Effector CD4-positive, alpha-beta T cell (primary cell): ENCODE data around the gene NXPH2.

Source experiments
- DNase-seq: peaks from one replicate; pipeline ENCODE4 v3.0.0-alpha.2; 2020

Gene NXPH2

DNA sequence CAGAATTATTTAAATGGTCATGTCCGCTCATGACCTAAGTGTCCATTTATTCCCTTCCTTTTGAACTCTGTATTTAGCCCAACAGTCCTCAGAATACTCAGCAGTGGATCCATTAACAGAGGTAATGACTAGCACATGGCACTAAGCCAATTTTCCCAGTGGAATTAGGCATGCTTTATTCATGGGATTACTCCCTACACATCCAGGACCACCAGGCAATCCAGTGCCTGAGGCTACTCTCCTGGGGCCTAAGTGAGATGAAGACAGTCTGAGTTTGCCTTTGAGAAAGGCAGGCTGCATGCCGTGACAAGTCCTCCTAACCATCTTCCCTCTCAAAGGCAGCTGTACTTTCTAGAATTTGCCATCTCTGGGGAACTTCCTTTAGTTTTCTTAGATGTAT, 150.0 kb downstream of the NXPH2 start:
- DNase-seq, result no peak

- DNase-seq, result no peak
Observed at GRCh38 chr2:138626148-138626547, 154.0 kb downstream of the NXPH2 start.

GRCh38 chr2:138622613-138623012, 157.6 kb downstream of the NXPH2 start:
- no peak for DNase-seq

- no peak for DNase-seq
Observed at GRCh38 chr2:138621139-138621538, 159.1 kb downstream of the NXPH2 start.

DNA sequence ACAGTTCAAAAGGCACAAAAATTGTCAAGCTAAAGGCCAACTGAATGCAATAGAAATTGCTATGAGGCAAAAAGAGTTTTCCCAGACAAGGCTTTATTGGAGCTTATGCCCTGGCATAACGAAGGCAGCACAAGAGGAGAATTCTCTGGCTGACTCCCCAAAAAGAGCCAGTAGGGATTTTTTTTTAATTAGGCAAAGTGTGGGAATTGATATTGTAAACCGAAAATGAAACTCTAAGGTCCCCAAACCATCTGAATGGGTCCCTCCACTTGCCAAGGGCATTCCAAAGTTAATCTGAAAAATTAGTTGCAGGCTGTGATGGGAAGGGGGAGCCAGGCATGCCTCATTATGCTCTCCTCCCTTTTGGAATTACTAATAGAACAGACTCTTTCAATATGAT, 159.8 kb downstream of the NXPH2 start:
- no peak for DNase-seq
